Mucosa of stomach (tissue), 1 donor: ENCODE data around the gene SMYD3.
"Not testable (repeated sequence)": the region's sequence is repeated elsewhere in the genome, so short reads cannot be mapped to it uniquely, and the experiment has no call there.

Experiments
- H3K27me3 ChIP-seq: one replicate; pipeline ENCODE4 v1.7.0; 2013; ENCODE audit warnings: mild to moderate bottlenecking, low read length; ENCODE audit not compliant: control insufficient read depth, insufficient read depth
- H3K36me3 ChIP-seq: one replicate; pipeline ENCODE4 v1.7.0; 2013; ENCODE audit warnings: low read length; ENCODE audit not compliant: control insufficient read depth, insufficient read depth
- H3K4me1 ChIP-seq: one replicate; pipeline ENCODE4 v1.7.0; 2013; ENCODE audit warnings: mild to moderate bottlenecking, low read length; ENCODE audit not compliant: control insufficient read depth, insufficient read depth
- H3K4me3 ChIP-seq: one replicate; pipeline ENCODE4 v1.7.0; 2013; ENCODE audit warnings: low read length
- H3K9ac ChIP-seq: one replicate; pipeline ENCODE4 v1.7.0; 2013; ENCODE audit warnings: mild to moderate bottlenecking, low read length, moderate library complexity
- H3K9me3 ChIP-seq: one replicate; pipeline ENCODE4 v1.7.0; 2013; ENCODE audit warnings: mild to moderate bottlenecking, low read length, moderate library complexity; ENCODE audit not compliant: control insufficient read depth
- donor health status: Pancreatic carcinoma.

The SMYD3 gene

GRCh38 chr1:245779797-245780755, 727.0 kb downstream of the SMYD3 start:
- H3K36me3 ChIP-seq: no peaks in the 10 kb centered on the region
- H3K9me3 ChIP-seq: no peaks in the 10 kb centered on the region
- H3K4me1 ChIP-seq: no peaks in the 10 kb centered on the region
- no peak overlapping the region for H3K9ac ChIP-seq
- no peaks in the 10 kb centered on the region for H3K27me3 ChIP-seq
- H3K4me3 ChIP-seq: no peak overlapping the region

- Histone ChIP-seq H3K4me3 (no peak overlapping the region), H3K36me3 (no peaks in the 10 kb centered on the region), H3K27me3 (no peaks in the 10 kb centered on the region), H3K9me3 (no peaks in the 10 kb centered on the region), H3K9ac (no peak overlapping the region), H3K4me1 (no peaks in the 10 kb centered on the region)
Observed at GRCh38 chr1:245777752-245778151, 729.3 kb downstream of the SMYD3 start.

GRCh38 chr1:245776694-245777332, 730.3 kb downstream of the SMYD3 start:
- Histone ChIP-seq H3K4me3 (no peak overlapping the region), H3K9ac (no peak overlapping the region), H3K27me3 (no peaks in the 10 kb centered on the region), H3K9me3 (no peaks in the 10 kb centered on the region), H3K4me1 (no peaks in the 10 kb centered on the region), H3K36me3 (no peaks in the 10 kb centered on the region)

- no peaks in the 10 kb centered on the region for H3K9me3 ChIP-seq
- no peak overlapping the region for H3K9ac ChIP-seq
- no peak overlapping the region for H3K4me3 ChIP-seq
- no peaks in the 10 kb centered on the region for H3K4me1 ChIP-seq
- no peaks in the 10 kb centered on the region for H3K36me3 ChIP-seq
- no peaks in the 10 kb centered on the region for H3K27me3 ChIP-seq
Observed at GRCh38 chr1:245776139-245776538, 730.9 kb downstream of the SMYD3 start.

GRCh38 chr1:245774931-245775330, 732.1 kb downstream of the SMYD3 start:
- not testable (repeated sequence) for H3K4me3 ChIP-seq, H3K9ac ChIP-seq, H3K36me3 ChIP-seq

GRCh38 chr1:245774196-245774595, 732.9 kb downstream of the SMYD3 start:
- Histone ChIP-seq H3K36me3 (no peaks in the 10 kb centered on the region), H3K4me1 (no peaks in the 10 kb centered on the region), H3K9me3 (no peaks in the 10 kb centered on the region), H3K4me3 (no peak overlapping the region), H3K27me3 (no peaks in the 10 kb centered on the region), H3K9ac (no peak overlapping the region)

More at GRCh38 chr1:245774931-245775330, 732.1 kb downstream of the SMYD3 start:
- not testable (repeated sequence) for H3K4me1 ChIP-seq, H3K9me3 ChIP-seq, H3K27me3 ChIP-seq

- Histone ChIP-seq H3K9me3 (no peaks in the 10 kb centered on the region), H3K4me3 (no peak overlapping the region), H3K36me3 (no peaks in the 10 kb centered on the region), H3K27me3 (no peaks in the 10 kb centered on the region), H3K4me1 (no peaks in the 10 kb centered on the region), H3K9ac (no peak overlapping the region)
Observed at GRCh38 chr1:245773344-245773743, 733.7 kb downstream of the SMYD3 start.

GRCh38 chr1:245772739-245773138, 734.3 kb downstream of the SMYD3 start:
- Histone ChIP-seq H3K36me3 (no peaks in the 10 kb centered on the region), H3K27me3 (no peaks in the 10 kb centered on the region), H3K4me3 (no peak overlapping the region), H3K4me1 (no peaks in the 10 kb centered on the region), H3K9ac (no peak overlapping the region), H3K9me3 (no peaks in the 10 kb centered on the region)

- H3K36me3 ChIP-seq: no peaks in the 10 kb centered on the region
- H3K4me3 ChIP-seq: no peak overlapping the region
- H3K9me3 ChIP-seq: no peaks in the 10 kb centered on the region
- H3K4me1 ChIP-seq: no peaks in the 10 kb centered on the region
- H3K27me3 ChIP-seq: no peaks in the 10 kb centered on the region
- H3K9ac ChIP-seq: no peak overlapping the region
Observed at GRCh38 chr1:245772325-245772724, 734.8 kb downstream of the SMYD3 start.

GRCh38 chr1:245771511-245772281, 735.4 kb downstream of the SMYD3 start:
- no peaks in the 10 kb centered on the region for H3K27me3 ChIP-seq
- H3K4me1 ChIP-seq: no peaks in the 10 kb centered on the region
- no peaks in the 10 kb centered on the region for H3K36me3 ChIP-seq
- no peak overlapping the region for H3K9ac ChIP-seq
- no peak overlapping the region for H3K4me3 ChIP-seq
- H3K9me3 ChIP-seq: no peaks in the 10 kb centered on the region

GRCh38 chr1:245770156-245770555, 736.9 kb downstream of the SMYD3 start:
- Histone ChIP-seq H3K4me1 (no peaks in the 10 kb centered on the region), H3K36me3 (no peaks in the 10 kb centered on the region), H3K4me3 (no peak overlapping the region), H3K27me3 (no peaks in the 10 kb centered on the region), H3K9ac (no peak overlapping the region), H3K9me3 (no peaks in the 10 kb centered on the region)

GRCh38 chr1:245768596-245768995, 738.5 kb downstream of the SMYD3 start:
- Histone ChIP-seq H3K36me3 (no peaks in the 10 kb centered on the region), H3K4me1 (no peaks in the 10 kb centered on the region)

More at GRCh38 chr1:245768596-245768995, 738.5 kb downstream of the SMYD3 start:
- Histone ChIP-seq H3K9ac (no peak overlapping the region), H3K4me3 (no peak overlapping the region), H3K27me3 (no peaks in the 10 kb centered on the region), H3K9me3 (no peaks in the 10 kb centered on the region)
